Fibroblast of lung (primary cell): ENCODE measurements around the gene CMIP. TPM values are rescaled to one million over a fixed set of nuclear protein-coding genes. Genes with fewer than 3 reads are reported as not detected.

ENCODE experiments used
- DNase-seq, 2 donors: peaks; one replicate each; pipeline versions ENCODE4 v3.0.0 to v3.0.0-alpha.2; 2010; ENCODE audit warnings: low read depth in 2 of 2
- H2AFZ ChIP-seq: 2 replicates; pipeline ENCODE4 v1.5.1; 2012; ENCODE audit warnings: low read length, control low read depth, inconsistent platforms
- H3K27ac ChIP-seq: 2 replicates; pipeline ENCODE4 v1.5.1; 2011; ENCODE audit warnings: low read length, control low read depth; ENCODE audit not compliant: insufficient read depth
- H3K27me3 ChIP-seq: 2 replicates; pipeline ENCODE4 v1.5.1; 2011; ENCODE audit warnings: mild to moderate bottlenecking, low read length; ENCODE audit not compliant: control insufficient read depth, insufficient read depth
- H3K36me3 ChIP-seq: 2 replicates; pipeline ENCODE4 v1.5.1; 2011; ENCODE audit warnings: low read length; ENCODE audit not compliant: control insufficient read depth, insufficient read depth
- H3K4me1 ChIP-seq: 2 replicates; pipeline ENCODE4 v1.5.1; 2011; ENCODE audit warnings: low read length; ENCODE audit not compliant: control insufficient read depth, insufficient read depth; ENCODE audit errors: extremely low read depth
- H3K4me2 ChIP-seq: 2 replicates; pipeline ENCODE4 v1.5.1; 2011; ENCODE audit warnings: low read length, control low read depth; ENCODE audit not compliant: insufficient read depth; ENCODE audit errors: extremely low read depth
- H3K4me3 ChIP-seq, 4 experiments: fragments of 200-600 bp in 1 of 4; sonication (generic) in 1 of 4; replicated peaks in 1 of 4; 2 replicates each; pipeline ENCODE4 v1.5.1; 2011 to 2016; ENCODE audit warnings: low read length in 4 of 4, low read depth in 3 of 4, mild to moderate bottlenecking in 3 of 4, control low read depth in 2 of 4, inconsistent platforms in 1 of 4, mixed read lengths in 1 of 4; ENCODE audit not compliant: insufficient read depth in 1 of 4; ENCODE audit errors: control extremely low read depth in 1 of 4
- H3K79me2 ChIP-seq: 2 replicates; pipeline ENCODE4 v1.5.1; 2012; ENCODE audit warnings: mild to moderate bottlenecking, low read length, inconsistent platforms; ENCODE audit not compliant: control insufficient read depth, insufficient read depth
- H3K9ac ChIP-seq: 2 replicates; pipeline ENCODE4 v1.5.1; 2011; ENCODE audit warnings: mild to moderate bottlenecking, low read length, control low read depth; ENCODE audit not compliant: insufficient read depth
- H3K9me3 ChIP-seq: 2 replicates; pipeline ENCODE4 v1.5.1; 2012; ENCODE audit warnings: low read depth, low read length; ENCODE audit not compliant: control insufficient read depth, insufficient read depth
- H4K20me1 ChIP-seq: 2 replicates; pipeline ENCODE4 v1.5.1; 2011; ENCODE audit warnings: low read length; ENCODE audit not compliant: control insufficient read depth, insufficient read depth; ENCODE audit errors: extremely low read depth
- EZH2 ChIP-seq: IDR thresholded peaks from 2 replicates; pipeline ENCODE4 v1.5.1; 2012; ENCODE audit warnings: low read length, control low read depth, mild to moderate bottlenecking; ENCODE audit errors: missing control alignments
- polyA plus RNA-seq, 2 donors: library from polyadenylated mRNA; depleted of rRNA in 1 of 2; stranded (reverse) in 1 of 2; unstranded in 1 of 2; fragments of >200 nt; gene quantifications; 2 replicates each; pipeline ENCODE4 v1.2.1, GENCODE V29; 2011 to 2012; ENCODE audit warnings: missing spikeins in 1 of 2
- total RNA-seq: library from RNA; depleted of rRNA; stranded (reverse); fragments of >200 nt; gene quantifications from 2 replicates; pipeline ENCODE4 v1.2.1, GENCODE V29; 2014
- TF ChIP-seq, protein P1 (sequence below), 2 donors: IDR thresholded peaks in 1 of 2; conservative IDR thresholded peaks in 1 of 2; 1 replicate in 1 of 2; 2 replicates in 1 of 2; pipeline ENCODE4 v1.5.1; 2011 to 2012; ENCODE audit warnings: low read length in 2 of 2, control low read depth in 1 of 2, inconsistent platforms in 1 of 2, low read depth in 1 of 2, mild to moderate bottlenecking in 1 of 2

Gene CMIP
- total and polyA plus RNA-seq, 2 donors (not counting 1 experiment from before 2014, with no cell fraction given), result 1.9 to 5.1 TPM

DNA sequence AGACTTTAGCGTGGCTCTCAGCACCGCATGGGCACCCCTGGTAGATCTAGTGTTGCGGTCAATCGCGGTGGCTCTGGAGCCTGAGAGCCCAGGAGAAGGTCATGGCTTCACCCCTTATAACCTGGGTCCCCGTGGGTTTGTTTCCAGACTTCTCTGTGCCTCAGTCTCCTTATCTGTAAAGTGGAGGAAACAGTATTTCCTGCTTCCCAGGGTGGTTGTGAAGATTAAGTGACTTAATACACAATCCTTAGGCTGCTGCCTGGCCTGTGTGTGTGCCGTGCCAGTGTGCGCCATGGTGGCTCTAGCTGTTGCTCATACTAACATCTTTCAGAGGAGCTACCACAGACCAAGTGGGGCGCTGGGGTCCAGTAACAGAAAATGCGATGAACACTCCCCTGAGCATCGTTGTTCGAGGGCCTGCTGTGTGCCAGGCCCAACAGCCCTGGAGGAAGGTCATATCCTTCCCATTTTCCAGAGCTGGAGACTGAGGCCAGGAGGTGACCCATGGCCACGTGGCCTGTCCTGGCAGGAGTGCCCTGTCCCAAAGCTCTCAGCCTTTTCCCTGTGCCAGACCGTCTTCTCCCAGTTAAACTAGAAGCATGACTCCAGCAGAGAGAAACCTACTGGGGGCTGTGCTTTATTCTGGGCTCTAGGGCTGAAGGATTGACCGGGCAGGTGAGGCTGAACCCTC is 70.1 kb downstream of the CMIP start:
- Histone ChIP-seq H3K27me3 (no peaks in the 10 kb centered on the region), H3K9me3 (no peaks in the 10 kb centered on the region), H3K79me2 (peaks cover 4% of the 10 kb centered on the region), H3K4me2 (no peak overlapping the region), H3K27ac (no peak overlapping the region), H3K4me1 (peaks cover 14% of the 10 kb centered on the region), H4K20me1 (no peaks in the 10 kb centered on the region), H3K36me3 (no peaks in the 10 kb centered on the region), H3K9ac (no peak overlapping the region), H2AFZ (no peak overlapping the region), H3K4me3 (no peak overlapping the region)
- no peak for DNase-seq
- TF ChIP-seq, protein P1, sequence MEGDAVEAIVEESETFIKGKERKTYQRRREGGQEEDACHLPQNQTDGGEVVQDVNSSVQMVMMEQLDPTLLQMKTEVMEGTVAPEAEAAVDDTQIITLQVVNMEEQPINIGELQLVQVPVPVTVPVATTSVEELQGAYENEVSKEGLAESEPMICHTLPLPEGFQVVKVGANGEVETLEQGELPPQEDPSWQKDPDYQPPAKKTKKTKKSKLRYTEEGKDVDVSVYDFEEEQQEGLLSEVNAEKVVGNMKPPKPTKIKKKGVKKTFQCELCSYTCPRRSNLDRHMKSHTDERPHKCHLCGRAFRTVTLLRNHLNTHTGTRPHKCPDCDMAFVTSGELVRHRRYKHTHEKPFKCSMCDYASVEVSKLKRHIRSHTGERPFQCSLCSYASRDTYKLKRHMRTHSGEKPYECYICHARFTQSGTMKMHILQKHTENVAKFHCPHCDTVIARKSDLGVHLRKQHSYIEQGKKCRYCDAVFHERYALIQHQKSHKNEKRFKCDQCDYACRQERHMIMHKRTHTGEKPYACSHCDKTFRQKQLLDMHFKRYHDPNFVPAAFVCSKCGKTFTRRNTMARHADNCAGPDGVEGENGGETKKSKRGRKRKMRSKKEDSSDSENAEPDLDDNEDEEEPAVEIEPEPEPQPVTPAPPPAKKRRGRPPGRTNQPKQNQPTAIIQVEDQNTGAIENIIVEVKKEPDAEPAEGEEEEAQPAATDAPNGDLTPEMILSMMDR (conservative IDR thresholded peaks at IDR 0.05 in 1 of 2, IDR thresholded peaks at IDR 0.05 in 1 of 2; ENCODE audit: low read depth in 1 of 2, low read length in 2 of 2), result no peak
- no peak for TF ChIP-seq EZH2

GRCh38 chr16:81515281-81515680 is 70.7 kb downstream of the CMIP start:
- Histone ChIP-seq H4K20me1 (no peaks in the 10 kb centered on the region), H3K9me3 (no peaks in the 10 kb centered on the region), H3K4me2 (no peak overlapping the region), H3K27ac (no peak overlapping the region), H3K36me3 (no peaks in the 10 kb centered on the region), H3K27me3 (no peaks in the 10 kb centered on the region), H3K4me1 (peaks cover 14% of the 10 kb centered on the region), H3K9ac (no peak overlapping the region), H2AFZ (no peak overlapping the region), H3K4me3 (no peak overlapping the region), H3K79me2 (peaks cover 4% of the 10 kb centered on the region)
- DNase-seq, result no peak
- TF ChIP-seq EZH2, result no peak
- TF ChIP-seq, protein P1 (conservative IDR thresholded peaks at IDR 0.05 in 1 of 2, IDR thresholded peaks at IDR 0.05 in 1 of 2; ENCODE audit: low read depth in 1 of 2, low read length in 2 of 2), result no peak

DNA sequence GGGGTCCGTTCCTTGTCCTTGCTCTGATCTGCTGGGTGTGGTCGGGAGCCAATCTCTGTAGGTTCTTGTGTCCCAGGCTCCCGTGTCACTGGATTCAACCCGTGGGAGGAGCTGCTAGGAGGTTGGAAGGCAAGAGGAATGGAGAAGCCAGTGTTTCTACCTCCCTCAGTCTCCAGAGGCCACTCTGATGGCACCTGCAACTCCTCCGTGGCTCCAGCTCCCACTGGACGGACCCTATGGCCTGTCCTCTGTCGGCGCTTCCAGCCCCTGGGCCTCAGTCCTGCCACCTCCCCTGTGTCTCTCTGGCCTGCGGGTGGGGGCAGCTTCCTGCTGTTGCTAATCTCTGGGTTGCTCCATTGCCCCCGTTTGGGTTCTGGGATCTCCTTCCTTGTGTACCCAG is 71.1 kb downstream of the CMIP start:
- Histone ChIP-seq H4K20me1 (no peaks in the 10 kb centered on the region), H3K79me2 (peaks cover 4% of the 10 kb centered on the region), H3K4me3 (no peak overlapping the region), H3K9ac (no peak overlapping the region), H3K27me3 (no peaks in the 10 kb centered on the region), H3K9me3 (no peaks in the 10 kb centered on the region), H3K4me2 (no peak overlapping the region), H3K4me1 (peaks cover 14% of the 10 kb centered on the region), H3K27ac (no peak overlapping the region), H2AFZ (no peak overlapping the region), H3K36me3 (no peaks in the 10 kb centered on the region)
- no peak for DNase-seq
- TF ChIP-seq, protein P1 (conservative IDR thresholded peaks at IDR 0.05 in 1 of 2, IDR thresholded peaks at IDR 0.05 in 1 of 2; ENCODE audit: low read depth in 1 of 2, low read length in 2 of 2), result no peak
- no peak for TF ChIP-seq EZH2
